Transverse colon (tissue), 4 donors: ENCODE data around the gene SMC2. TPM values are rescaled to one million over a fixed set of nuclear protein-coding genes. Genes with fewer than 3 reads are reported as not detected.

ENCODE experiments used
- DNase-seq: peaks from one replicate; pipeline ENCODE4 v3.0.0-alpha.2; 2019
- H3K27ac ChIP-seq, 4 donors: fragments of 200-600 bp; sonication (generic); 2 replicates each; pipeline ENCODE4 v1.5.1; 2016 to 2018; ENCODE audit warnings: inconsistent platforms in 4 of 4
- H3K27me3 ChIP-seq: fragments of 200-600 bp; sonication (generic); 2 replicates; pipeline ENCODE4 v1.5.1; 2017; ENCODE audit warnings: inconsistent platforms
- H3K36me3 ChIP-seq, 4 donors: fragments of 200-600 bp; sonication (generic); 2 replicates each; pipeline ENCODE4 v1.5.1; 2017 to 2019; ENCODE audit warnings: inconsistent platforms in 4 of 4
- H3K4me1 ChIP-seq, 4 donors: fragments of 200-600 bp; sonication (generic); 2 replicates each; pipeline ENCODE4 v1.5.1; 2017 to 2020; ENCODE audit warnings: inconsistent platforms in 4 of 4
- H3K4me3 ChIP-seq, 4 donors: fragments of 200-600 bp; sonication (generic); 1 replicate in 1 of 4; 2 replicates in 3 of 4; pipeline versions ENCODE4 v1.5.1 to v1.6.1; 2017 to 2019; ENCODE audit warnings: inconsistent platforms in 4 of 4
- H3K9me3 ChIP-seq, 2 donors: fragments of 200-600 bp; sonication (generic); 2 replicates each; pipeline ENCODE4 v1.5.1; 2017 to 2019; ENCODE audit warnings: inconsistent platforms in 2 of 2
- EP300 ChIP-seq: sonication (generic); formaldehyde crosslinking; IDR thresholded peaks from one replicate; pipeline ENCODE4 v1.6.1; 2017; ENCODE audit warnings: antibody characterized with exemption, low read depth
- POLR2A ChIP-seq: fragments of 450-650 bp; IDR thresholded peaks from one replicate; pipeline ENCODE4 v1.6.1; 2016; ENCODE audit warnings: antibody characterized with exemption, mild to moderate bottlenecking, moderate library complexity
- POLR2AphosphoS5 ChIP-seq, 3 donors: sonication (generic); formaldehyde crosslinking; IDR thresholded peaks; one replicate each; pipeline ENCODE4 v1.6.1; 2016; ENCODE audit warnings: antibody characterized with exemption in 3 of 3
- WGBS, 2 donors: methylation state at CpG; one replicate each; pipeline ENCODE4 v1.1.5; 2018; ENCODE audit warnings: low coverage in 1 of 2; 5-methylcytosine and 5-hydroxymethylcytosine counted together
- in situ Hi-C, 4 donors: fragments of 200-750 bp; cut with MboI; loops; one replicate each; pipeline versions ENCODE4 v1.15.0 to v1.15.1; 2017; ENCODE audit warnings: low sequenced_read_pairs in 3 of 4, low pct_ligation_motif_present in 1 of 4, low pct_unique_long_range_greater_than_20kb in 1 of 4
- intact Hi-C: fragments of 100-400 bp; cut with DNase I; formaldehyde crosslinking; loops from one replicate; pipeline ENCODE4 v1.15.1; 2023; ENCODE audit warnings: low total_unique reads
- total RNA-seq, 4 donors: library from RNA; depleted of rRNA; stranded (reverse); fragments of >200 nt; gene quantifications; one replicate each; pipeline ENCODE4 v1.1.0, GENCODE V29; 2016
- TF ChIP-seq, protein P1 (sequence below), 5 experiments: fragments of 200-600 bp in 3 of 5; fragments of 450-650 bp in 2 of 5; sonication (generic) in 3 of 5; IDR thresholded peaks; 1 replicate in 2 of 5; 2 replicates in 3 of 5; pipeline ENCODE4 v1.5.1; 2016 to 2017; ENCODE audit warnings: antibody characterized with exemption in 5 of 5, inconsistent platforms in 3 of 5, mild to moderate bottlenecking in 2 of 5, moderate library complexity in 1 of 5

The SMC2 gene
- 10 to 100 TPM in 1 of 4 donors, 1 to 10 TPM in 3; 3.0 to 12.1 (median 5.6) TPM for total RNA-seq

DNA sequence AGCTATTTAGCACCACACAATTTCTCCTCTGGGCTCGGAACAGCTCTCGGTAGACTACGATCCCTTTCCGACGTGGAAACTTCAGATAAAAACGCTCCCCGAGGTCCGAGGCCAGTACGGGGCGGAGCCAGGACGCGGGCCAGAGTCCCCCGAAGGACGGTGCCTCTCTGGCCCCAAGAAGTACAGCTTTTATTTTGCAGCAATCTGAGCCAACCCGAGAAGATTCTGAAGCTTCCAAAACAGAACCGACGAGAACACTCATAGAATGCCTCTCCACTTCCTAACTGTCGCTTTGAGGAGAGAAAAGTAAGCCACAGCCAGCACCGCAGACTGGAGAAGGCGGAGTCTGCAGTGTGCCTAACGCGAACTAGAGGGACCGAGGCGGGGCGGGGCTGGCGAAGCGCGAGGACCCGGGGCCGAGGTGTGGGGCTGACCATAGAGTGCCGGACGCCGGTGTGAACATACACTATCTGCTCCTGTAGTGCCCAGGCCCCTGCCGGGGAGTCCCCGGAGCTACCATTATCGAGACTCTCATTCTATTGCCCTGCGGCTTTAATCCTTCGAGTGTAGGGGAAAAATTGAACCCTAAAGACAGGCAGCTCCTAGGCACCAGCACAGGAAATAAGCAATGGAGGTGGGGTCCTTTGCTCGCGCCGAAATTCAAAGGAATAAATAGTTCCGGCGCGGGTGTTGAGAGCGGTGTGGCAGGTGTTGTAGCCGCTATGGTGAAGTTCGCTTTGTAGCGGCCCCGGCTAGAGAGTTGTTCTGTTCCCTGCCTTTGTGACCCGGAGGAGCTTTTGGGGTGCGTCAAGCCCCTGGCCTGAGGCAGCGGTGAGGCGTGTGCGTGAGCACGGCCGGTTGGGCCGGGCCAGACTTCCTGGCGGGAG lies at the start of gene SMC2:
SMC2 (plus strand) TSS at position 663 of the 887 bp plus-strand sequence. CDS start 1,076 bp downstream, outside the sequence.
- H3K9me3 ChIP-seq, result no peaks in the 10 kb centered on the region
- DNase-seq, result peak; percentile 94
- no peaks in the 10 kb centered on the region for H3K27me3 ChIP-seq
- H3K36me3 ChIP-seq, result no peaks in the 10 kb centered on the region
- peaks cover 24 to 45% (median 31%) of the 10 kb centered on the region in 4 donors for H3K4me1 ChIP-seq
- 0% methylated on average over 5 to 58 of the region's 58 CpGs for WGBS, 2 donors
- peak within 1 kb of the TSS; percentile 88 to 92 (median 91) for H3K27ac ChIP-seq
- intact Hi-C loops, result no loop called here
- H3K4me3 ChIP-seq, result peak within 1 kb of the TSS; percentile 46 to 81 (median 64)
- in situ Hi-C loops, result no loop called here
- peak; percentile 95 for TF ChIP-seq POLR2A
- TF ChIP-seq EP300, result no peak
- TF ChIP-seq, protein P1, sequence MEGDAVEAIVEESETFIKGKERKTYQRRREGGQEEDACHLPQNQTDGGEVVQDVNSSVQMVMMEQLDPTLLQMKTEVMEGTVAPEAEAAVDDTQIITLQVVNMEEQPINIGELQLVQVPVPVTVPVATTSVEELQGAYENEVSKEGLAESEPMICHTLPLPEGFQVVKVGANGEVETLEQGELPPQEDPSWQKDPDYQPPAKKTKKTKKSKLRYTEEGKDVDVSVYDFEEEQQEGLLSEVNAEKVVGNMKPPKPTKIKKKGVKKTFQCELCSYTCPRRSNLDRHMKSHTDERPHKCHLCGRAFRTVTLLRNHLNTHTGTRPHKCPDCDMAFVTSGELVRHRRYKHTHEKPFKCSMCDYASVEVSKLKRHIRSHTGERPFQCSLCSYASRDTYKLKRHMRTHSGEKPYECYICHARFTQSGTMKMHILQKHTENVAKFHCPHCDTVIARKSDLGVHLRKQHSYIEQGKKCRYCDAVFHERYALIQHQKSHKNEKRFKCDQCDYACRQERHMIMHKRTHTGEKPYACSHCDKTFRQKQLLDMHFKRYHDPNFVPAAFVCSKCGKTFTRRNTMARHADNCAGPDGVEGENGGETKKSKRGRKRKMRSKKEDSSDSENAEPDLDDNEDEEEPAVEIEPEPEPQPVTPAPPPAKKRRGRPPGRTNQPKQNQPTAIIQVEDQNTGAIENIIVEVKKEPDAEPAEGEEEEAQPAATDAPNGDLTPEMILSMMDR (IDR thresholded peaks at IDR 0.05), result no peak
- peak; percentile 88 to 98 (median 98) for TF ChIP-seq POLR2AphosphoS5 (IDR thresholded peaks at IDR 0.05)

DNA sequence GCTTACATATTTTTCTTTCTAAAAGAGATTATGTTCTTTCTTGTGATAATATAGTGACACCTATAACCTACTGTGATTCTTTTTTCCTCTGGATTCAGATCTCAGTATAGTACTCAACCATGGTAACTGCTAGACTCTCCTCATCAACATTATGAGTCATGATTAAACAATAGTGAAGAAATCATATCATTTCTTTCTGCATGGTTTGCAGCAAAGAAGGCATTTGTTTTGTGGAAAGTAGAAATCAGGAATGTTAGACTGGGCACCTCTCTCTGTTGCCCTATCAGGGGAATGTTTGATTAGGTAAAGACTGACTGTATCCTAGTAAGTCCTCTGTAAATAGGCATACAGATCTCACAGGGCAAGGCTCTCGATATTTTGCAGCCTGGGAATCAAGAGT lies 25.6 kb upstream of the SMC2 start:
- intact Hi-C loops, result no loop called here
- TF ChIP-seq POLR2AphosphoS5 (IDR thresholded peaks at IDR 0.05), result no peak
- TF ChIP-seq POLR2A, result no peak
- TF ChIP-seq, protein P1 (IDR thresholded peaks at IDR 0.05), result no peak
- TF ChIP-seq EP300, result no peak
- Histone ChIP-seq H3K27ac (no peak overlapping the region), H3K9me3 (no peaks in the 10 kb centered on the region), H3K4me3 (no peak overlapping the region), H3K36me3 (no peaks in the 10 kb centered on the region), H3K4me1 (no peaks in the 10 kb centered on the region), H3K27me3 (no peaks in the 10 kb centered on the region)
- 56 to 67% methylated on average over 1 of the region's 1 CpG for WGBS, 2 donors
- in situ Hi-C loops, result no loop called here
- no peak for DNase-seq

DNA sequence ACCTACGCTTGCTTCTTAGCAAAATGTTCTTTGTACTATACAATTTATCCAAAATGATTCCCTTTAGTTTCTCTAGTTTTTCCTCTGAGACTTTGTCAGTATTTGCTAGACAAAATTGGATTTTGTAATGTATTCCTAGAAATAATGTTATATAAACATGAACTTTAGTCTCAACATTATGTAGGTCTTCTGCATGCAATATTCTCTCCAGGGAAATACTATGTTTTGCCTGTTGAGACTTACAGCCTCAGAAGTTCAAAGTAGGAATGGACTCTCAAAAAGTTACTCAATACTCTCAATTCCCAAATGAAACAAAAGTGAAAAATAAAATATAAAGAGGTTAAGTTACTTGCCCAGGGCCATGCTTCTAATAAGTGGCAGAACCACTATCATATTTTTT lies 24.8 kb upstream of the SMC2 start:
- Histone ChIP-seq H3K27ac (no peak overlapping the region), H3K4me1 (no peaks in the 10 kb centered on the region), H3K36me3 (no peaks in the 10 kb centered on the region), H3K9me3 (no peaks in the 10 kb centered on the region), H3K27me3 (no peaks in the 10 kb centered on the region), H3K4me3 (no peak overlapping the region)
- DNase-seq, result no peak
- in situ Hi-C loops, result no loop called here
- intact Hi-C loops, result no loop called here
- TF ChIP-seq POLR2A, result no peak
- TF ChIP-seq, protein P1 (IDR thresholded peaks at IDR 0.05), result no peak
- no peak for TF ChIP-seq EP300
- 83 to 97% methylated on average over 1 of the region's 1 CpG for WGBS, 2 donors

DNA sequence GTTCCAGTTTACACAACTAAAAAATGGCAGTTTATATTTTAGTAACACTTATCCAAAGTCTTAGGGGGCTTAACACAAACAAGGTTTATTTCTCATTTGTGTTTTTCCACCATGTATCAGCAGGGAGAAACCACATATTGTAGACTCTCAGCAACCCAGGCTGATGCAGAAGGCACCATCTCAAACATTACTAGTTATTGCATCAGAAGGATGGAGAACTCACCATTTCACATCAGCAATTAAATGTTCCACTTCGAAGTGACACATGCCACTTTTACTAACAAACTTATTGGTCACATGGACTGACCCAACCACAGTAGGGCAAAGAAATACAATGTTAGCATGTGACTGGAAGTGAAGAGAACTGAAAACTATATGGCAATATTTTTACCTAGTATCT lies 22.5 kb upstream of the SMC2 start:
- H3K27ac ChIP-seq, result no peak overlapping the region
- H3K9me3 ChIP-seq, result no peaks in the 10 kb centered on the region
- no peaks in the 10 kb centered on the region for H3K36me3 ChIP-seq
- 67 to 74% methylated on average over 1 of the region's 1 CpG for WGBS, 2 donors
- intact Hi-C loops, result no loop called here
- H3K27me3 ChIP-seq, result no peaks in the 10 kb centered on the region
- in situ Hi-C loops, result no loop called here
- no peak for DNase-seq
- H3K4me1 ChIP-seq, result peaks cover 0 to 5% (median 0%) of the 10 kb centered on the region in 4 donors
- no peak overlapping the region for H3K4me3 ChIP-seq
- TF ChIP-seq EP300 (no peak), POLR2A (no peak), POLR2AphosphoS5 (IDR thresholded peaks at IDR 0.05) (no peak)
- TF ChIP-seq, protein P1 (IDR thresholded peaks at IDR 0.05), result no peak
